IMR-90 (cell line): ENCODE measurements around the gene NTN4. TPM values are rescaled to one million over a fixed set of nuclear protein-coding genes. Genes with fewer than 3 reads are reported as not detected.

ENCODE experiments used
- ATAC-seq: fragments of 200-7000 bp; cut with Tn5 transposase; 2 replicates; pipeline ENCODE4 v1.9.1; 2020; ENCODE audit warnings: low read depth, mild to moderate bottlenecking, moderate library complexity
- BruUV-seq: library from RNA; stranded (reverse); fragments of 400-500 nt; replicated peaks from 2 replicates; lab custom pipeline; 2021; lab: Mats Ljungman, UMichigan
- CTCF ChIA-PET: fragments of 300-600 bp; formaldehyde crosslinking; extraction: SDS; loops from one replicate; lab custom pipeline; 2021; ENCODE audit warnings: antibody characterized with exemption; lab: Yijun Ruan, JAX
- POLR2A ChIA-PET: fragments of 300-600 bp; sonication (Branson Sonifier 250); formaldehyde crosslinking; loops from one replicate; lab custom pipeline; 2022; ENCODE audit warnings: antibody characterized with exemption; ENCODE audit not compliant: unreplicated experiment; lab: Charles Lee
- DNase-seq: peaks from one replicate; pipeline ENCODE4 v3.0.0; 2013
- H2AFZ ChIP-seq: replicated peaks from 2 replicates; pipeline ENCODE3; 2013; ENCODE audit warnings: low read length, mild to moderate bottlenecking; ENCODE audit not compliant: poor library complexity
- H2AK5ac ChIP-seq: 2 replicates; pipeline ENCODE4 v1.6.1; 2013; ENCODE audit warnings: low read depth, low read length, inconsistent platforms
- H2AK9ac ChIP-seq: replicated peaks from 2 replicates; pipeline ENCODE3; 2013; ENCODE audit warnings: mild to moderate bottlenecking, low read depth, low read length, moderate library complexity; ENCODE audit not compliant: poor library complexity
- H2BK120ac ChIP-seq: 2 replicates; pipeline ENCODE4 v1.6.1; 2013; ENCODE audit warnings: low read depth, low read length, inconsistent platforms
- H2BK15ac ChIP-seq: 3 replicates; pipeline ENCODE4 v1.6.1; 2013; ENCODE audit warnings: low read depth, low read length, inconsistent platforms
- H2BK20ac ChIP-seq: 2 replicates; pipeline ENCODE4 v1.6.1; 2013; ENCODE audit warnings: low read depth, mild to moderate bottlenecking, inconsistent platforms, low read length, moderate library complexity
- H2BK5ac ChIP-seq: 2 replicates; pipeline ENCODE4 v1.6.1; 2013; ENCODE audit warnings: mild to moderate bottlenecking, low read depth, low read length, inconsistent platforms; ENCODE audit not compliant: poor library complexity, severe bottlenecking
- H3K14ac ChIP-seq: replicated peaks from 2 replicates; pipeline ENCODE4 v1.6.1; 2013; ENCODE audit warnings: low read depth, low read length, inconsistent platforms
- H3K18ac ChIP-seq: 2 replicates; pipeline ENCODE4 v1.6.1; 2013; ENCODE audit warnings: low read depth, low read length, control low read depth
- H3K23ac ChIP-seq: 2 replicates; pipeline ENCODE4 v1.6.1; 2013; ENCODE audit warnings: low read depth, low read length, inconsistent platforms
- H3K27ac ChIP-seq: 2 replicates; pipeline ENCODE4 v1.5.1; 2013; ENCODE audit warnings: mild to moderate bottlenecking, control low read depth, low read length; ENCODE audit not compliant: insufficient read depth
- H3K27me3 ChIP-seq: 2 replicates; pipeline ENCODE4 v1.6.1; 2013; ENCODE audit warnings: low read length; ENCODE audit not compliant: control insufficient read depth, insufficient read depth
- H3K36me3 ChIP-seq: 2 replicates; pipeline ENCODE4 v1.6.1; 2013; ENCODE audit warnings: low read length, mixed read lengths; ENCODE audit not compliant: control insufficient read depth, insufficient read depth
- H3K4ac ChIP-seq: 2 replicates; pipeline ENCODE4 v1.6.1; 2013; ENCODE audit warnings: low read depth, low read length, inconsistent platforms
- H3K4me1 ChIP-seq: 2 replicates; pipeline ENCODE4 v1.6.1; 2013; ENCODE audit warnings: low read length, mixed read lengths; ENCODE audit not compliant: control insufficient read depth, insufficient read depth
- H3K4me2 ChIP-seq: 2 replicates; pipeline ENCODE4 v1.6.1; 2013; ENCODE audit warnings: low read depth, mild to moderate bottlenecking, control low read depth, low read length, moderate library complexity
- H3K4me3 ChIP-seq: 2 replicates; pipeline ENCODE4 v1.5.1; 2013; ENCODE audit warnings: low read depth, mild to moderate bottlenecking, control low read depth, low read length, moderate library complexity; ENCODE audit not compliant: insufficient read depth
- H3K56ac ChIP-seq: 2 replicates; pipeline ENCODE4 v1.6.1; 2013; ENCODE audit warnings: low read length, inconsistent platforms; ENCODE audit not compliant: insufficient read depth; ENCODE audit errors: extremely low read depth
- H3K79me1 ChIP-seq, 2 experiments: 2 replicates each; pipeline ENCODE4 v1.6.1; 2013; ENCODE audit warnings: low read length in 2 of 2, inconsistent platforms in 1 of 2, low read depth in 1 of 2
- H3K9ac ChIP-seq: 2 replicates; pipeline ENCODE4 v1.6.1; 2013; ENCODE audit warnings: low read depth, low read length, control low read depth
- H3K9me1 ChIP-seq: 2 replicates; pipeline ENCODE4 v1.6.1; 2013; ENCODE audit warnings: low read length, inconsistent platforms; ENCODE audit not compliant: insufficient read depth
- H3K9me3 ChIP-seq: 2 replicates; pipeline ENCODE4 v1.6.1; 2013; ENCODE audit warnings: low read length; ENCODE audit not compliant: control insufficient read depth, insufficient read depth
- H4K20me1 ChIP-seq: 2 replicates; pipeline ENCODE4 v1.6.1; 2013; ENCODE audit warnings: low read length, inconsistent platforms; ENCODE audit not compliant: insufficient read depth
- H4K5ac ChIP-seq: 2 replicates; pipeline ENCODE4 v1.6.1; 2013; ENCODE audit warnings: mild to moderate bottlenecking, low read depth, low read length, control low read depth
- H4K8ac ChIP-seq, 2 experiments: 2 replicates each; pipeline ENCODE4 v1.6.1; 2013; ENCODE audit warnings: low read depth in 2 of 2, low read length in 2 of 2, control low read depth in 1 of 2, inconsistent platforms in 1 of 2
- H4K91ac ChIP-seq: 2 replicates; pipeline ENCODE4 v1.6.1; 2013; ENCODE audit warnings: low read depth, low read length, inconsistent platforms; ENCODE audit not compliant: insufficient read depth
- BHLHE40 ChIP-seq: fragments of 150-350 bp; IDR thresholded peaks from 2 replicates; pipeline ENCODE4 v1.6.1; 2016; ENCODE audit warnings: mild to moderate bottlenecking, low read depth, low read length
- CEBPB ChIP-seq: IDR thresholded peaks from 2 replicates; pipeline ENCODE4 v1.6.1; 2012; ENCODE audit warnings: low read depth, low read length, improper control_type of control experiment
- MAFK ChIP-seq: IDR thresholded peaks from 2 replicates; pipeline ENCODE4 v1.6.1; 2012; ENCODE audit warnings: low read depth, low read length, improper control_type of control experiment
- MAZ ChIP-seq: IDR thresholded peaks from 2 replicates; pipeline ENCODE4 v1.6.1; 2012; ENCODE audit warnings: low read depth, mild to moderate bottlenecking, low read length, improper control_type of control experiment, moderate library complexity, borderline replicate concordance
- MXI1 ChIP-seq: IDR thresholded peaks from 2 replicates; pipeline ENCODE4 v1.6.1; 2012; ENCODE audit warnings: low read depth, mild to moderate bottlenecking, low read length, moderate library complexity, borderline replicate concordance
- RCOR1 ChIP-seq: IDR thresholded peaks from 2 replicates; pipeline ENCODE4 v1.6.1; 2012; ENCODE audit warnings: mild to moderate bottlenecking, low read length, improper control_type of control experiment; ENCODE audit not compliant: insufficient replicate concordance
- WGBS, 2 experiments: methylation state at CpG; one replicate each; pipeline versions ENCODE4 v1.1.5 to v1.1.7; 2013; ENCODE audit warnings: missing lambda C conversion rate in 2 of 2; ENCODE audit not compliant: insufficient read length in 1 of 2; ENCODE audit errors: extremely low coverage in 2 of 2; 5-methylcytosine and 5-hydroxymethylcytosine counted together
- dilution Hi-C: fragments of 300-500 bp; cut with HindIII; formaldehyde crosslinking; loops from one replicate; pipeline ENCODE4 v1.14.3; 2018; ENCODE audit warnings: low sequenced_read_pairs; ENCODE audit not compliant: unreplicated experiment
- in situ Hi-C: fragments of 300-500 bp; cut with MboI; formaldehyde crosslinking; loops from 3 replicates; pipeline ENCODE4 v1.14.3; 2019; ENCODE audit warnings: low sequenced_read_pairs, inconsistent platforms, mixed read lengths
- intact Hi-C: fragments of 100-400 bp; cut with micrococcal nuclease; formaldehyde crosslinking; loops from 2 replicates; pipeline ENCODE4 v1.10.0; 2022
- polyA plus RNA-seq, 3 experiments: library from polyadenylated mRNA; depleted of rRNA; stranded (reverse); fragments of >200 nt; gene quantifications; 2 replicates each; pipeline ENCODE4 v1.2.3, GENCODE V29; 2012; ENCODE audit warnings: low replicate concordance in 1 of 3
- total RNA-seq: library from RNA; depleted of rRNA; stranded (reverse); fragments of >200 nt; gene quantifications from 2 replicates; pipeline ENCODE4 v1.2.3, GENCODE V29; 2012
- TF ChIP-seq, protein P1 (sequence below): fragments of 150-350 bp; IDR thresholded peaks from 2 replicates; pipeline ENCODE4 v1.6.1; 2017; ENCODE audit warnings: mild to moderate bottlenecking, antibody characterized with exemption, low read length, low read depth
- TF ChIP-seq, protein P2 (sequence below): fragments of 150-350 bp; IDR thresholded peaks from 2 replicates; pipeline ENCODE4 v1.6.1; 2016; ENCODE audit warnings: low read depth, mild to moderate bottlenecking, low read length, moderate library complexity, borderline replicate concordance

NTN4 gene
- total and polyA plus RNA-seq, 2 of the 4 experiments (the other 2 are of a cell fraction): 54.6 to 56.6 TPM

DNA sequence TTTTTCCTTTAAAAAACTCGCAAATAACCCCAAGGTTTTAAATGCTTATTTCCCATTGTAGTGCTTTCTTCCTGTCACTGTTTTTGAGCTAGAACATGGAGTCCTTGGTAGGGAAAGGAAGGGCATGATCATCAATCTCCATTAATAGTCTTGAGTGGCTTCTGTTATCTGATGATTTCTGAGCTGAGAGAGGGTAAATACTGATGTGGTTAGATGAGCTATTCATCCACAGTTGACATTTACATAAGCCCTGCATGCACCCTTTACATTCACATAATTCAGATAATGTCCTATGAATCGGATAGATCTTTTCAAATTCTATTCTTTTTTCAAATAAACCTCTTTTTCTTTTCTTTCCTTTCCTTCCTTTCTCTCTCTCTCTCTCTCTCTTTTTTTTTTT is 81.4 kb downstream of the NTN4 start:
- Histone ChIP-seq H2AK9ac (no peak overlapping the region), H3K4me3 (no peak overlapping the region), H3K18ac (no peak overlapping the region), H2BK5ac (no peak overlapping the region), H3K36me3 (peaks cover 23% of the 10 kb centered on the region), H2BK120ac (no peak overlapping the region), H2AK5ac (no peak overlapping the region), H3K79me1 (0 out of 4 replicates have a peak, but pooled peaks cover 0 to 5% of the 10 kb centered on the region in 2 experiments), H3K4me2 (no peak overlapping the region), H4K5ac (no peak overlapping the region), H3K27ac (no peak overlapping the region), H2AFZ (no peak overlapping the region), H2BK20ac (no peak overlapping the region), H4K20me1 (no peaks in the 10 kb centered on the region), H3K23ac (no peak overlapping the region), H3K9me3 (no peaks in the 10 kb centered on the region), H3K9ac (no peak overlapping the region), H4K8ac (no peak overlapping the region), H4K91ac (no peak overlapping the region), H3K14ac (no peak overlapping the region), H3K27me3 (no peaks in the 10 kb centered on the region; the same call in 1 of the 2 replicates), H2BK15ac (no peak overlapping the region; the same call in 2 of the 3 replicates), H3K56ac (no peak overlapping the region), H3K4me1 (no peaks in the 10 kb centered on the region), H3K4ac (no peak overlapping the region), H3K9me1 (no peaks in the 10 kb centered on the region)
- ChIA-PET CTCF (no interaction called here), POLR2A (no interaction called here)
- 100% methylated on average over 1 of the region's 2 CpGs; no CpG with 5 or more reads in 1 of the 2 experiments for WGBS, 2 experiments
- TF ChIP-seq CEBPB (no peak), MAFK (no peak), MAZ (no peak), BHLHE40 (no peak), RCOR1 (no peak), MXI1 (no peak)
- TF ChIP-seq, protein P1, sequence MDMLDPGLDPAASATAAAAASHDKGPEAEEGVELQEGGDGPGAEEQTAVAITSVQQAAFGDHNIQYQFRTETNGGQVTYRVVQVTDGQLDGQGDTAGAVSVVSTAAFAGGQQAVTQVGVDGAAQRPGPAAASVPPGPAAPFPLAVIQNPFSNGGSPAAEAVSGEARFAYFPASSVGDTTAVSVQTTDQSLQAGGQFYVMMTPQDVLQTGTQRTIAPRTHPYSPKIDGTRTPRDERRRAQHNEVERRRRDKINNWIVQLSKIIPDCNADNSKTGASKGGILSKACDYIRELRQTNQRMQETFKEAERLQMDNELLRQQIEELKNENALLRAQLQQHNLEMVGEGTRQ: no peak
- TF ChIP-seq, protein P2, sequence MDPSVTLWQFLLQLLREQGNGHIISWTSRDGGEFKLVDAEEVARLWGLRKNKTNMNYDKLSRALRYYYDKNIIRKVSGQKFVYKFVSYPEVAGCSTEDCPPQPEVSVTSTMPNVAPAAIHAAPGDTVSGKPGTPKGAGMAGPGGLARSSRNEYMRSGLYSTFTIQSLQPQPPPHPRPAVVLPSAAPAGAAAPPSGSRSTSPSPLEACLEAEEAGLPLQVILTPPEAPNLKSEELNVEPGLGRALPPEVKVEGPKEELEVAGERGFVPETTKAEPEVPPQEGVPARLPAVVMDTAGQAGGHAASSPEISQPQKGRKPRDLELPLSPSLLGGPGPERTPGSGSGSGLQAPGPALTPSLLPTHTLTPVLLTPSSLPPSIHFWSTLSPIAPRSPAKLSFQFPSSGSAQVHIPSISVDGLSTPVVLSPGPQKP: no peak
- dilution Hi-C loops: no loop called here
- DNase-seq: no peak
- in situ Hi-C loops: no loop called here
- intact Hi-C loops: no loop called here
- no peak for ATAC-seq
- no TSS peak for BruUV-seq
